ENCODE measurements around the gene TAL1.

- TF ChIP-seq CTCF (IDR thresholded peaks at IDR 0.05), result no peak
- TF ChIP-seq POLR2AphosphoS5 (IDR thresholded peaks at IDR 0.05), result no peak
Measured at GRCh38 chr1:47252369-47252768, 20.3 kb upstream of the TAL1 start.
